Measurements from ENCODE around the gene ZDHHC5.

DNA sequence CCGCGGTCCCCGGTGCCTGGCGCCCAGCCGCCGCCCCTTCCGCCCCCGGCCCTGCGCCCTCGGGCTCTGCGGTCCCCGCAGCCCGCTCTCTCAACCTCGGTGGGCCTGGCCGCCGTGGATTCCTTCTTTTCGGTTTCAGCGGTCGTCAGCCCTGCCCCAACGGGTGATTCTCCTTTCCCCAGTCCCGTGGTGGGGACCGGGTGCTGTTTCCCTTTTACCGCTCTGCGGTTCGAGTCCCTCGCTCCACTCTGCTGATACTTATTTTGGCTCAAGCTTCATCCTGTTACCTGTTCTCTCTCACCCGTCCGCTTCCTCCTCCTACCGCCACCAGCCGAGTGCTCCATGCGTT lies 494 bp downstream of the ZDHHC5 start:
- TF ChIP-seq, protein P1, sequence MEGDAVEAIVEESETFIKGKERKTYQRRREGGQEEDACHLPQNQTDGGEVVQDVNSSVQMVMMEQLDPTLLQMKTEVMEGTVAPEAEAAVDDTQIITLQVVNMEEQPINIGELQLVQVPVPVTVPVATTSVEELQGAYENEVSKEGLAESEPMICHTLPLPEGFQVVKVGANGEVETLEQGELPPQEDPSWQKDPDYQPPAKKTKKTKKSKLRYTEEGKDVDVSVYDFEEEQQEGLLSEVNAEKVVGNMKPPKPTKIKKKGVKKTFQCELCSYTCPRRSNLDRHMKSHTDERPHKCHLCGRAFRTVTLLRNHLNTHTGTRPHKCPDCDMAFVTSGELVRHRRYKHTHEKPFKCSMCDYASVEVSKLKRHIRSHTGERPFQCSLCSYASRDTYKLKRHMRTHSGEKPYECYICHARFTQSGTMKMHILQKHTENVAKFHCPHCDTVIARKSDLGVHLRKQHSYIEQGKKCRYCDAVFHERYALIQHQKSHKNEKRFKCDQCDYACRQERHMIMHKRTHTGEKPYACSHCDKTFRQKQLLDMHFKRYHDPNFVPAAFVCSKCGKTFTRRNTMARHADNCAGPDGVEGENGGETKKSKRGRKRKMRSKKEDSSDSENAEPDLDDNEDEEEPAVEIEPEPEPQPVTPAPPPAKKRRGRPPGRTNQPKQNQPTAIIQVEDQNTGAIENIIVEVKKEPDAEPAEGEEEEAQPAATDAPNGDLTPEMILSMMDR (IDR thresholded peaks at IDR 0.05), result no peak
- no peak for TF ChIP-seq POLR2A (IDR thresholded peaks at IDR 0.05)

Data from esophagus squamous epithelium (tissue), 4 donors.